ENCODE data around the gene PLCB3. TPM values are rescaled to one million over a fixed set of nuclear protein-coding genes. Genes with fewer than 3 reads are reported as not detected.

PLCB3 gene
- total and polyA plus RNA-seq, 2 donors (not counting 1 experiment from before 2014, with no cell fraction given) = 17.2 to 37.2 TPM

DNA sequence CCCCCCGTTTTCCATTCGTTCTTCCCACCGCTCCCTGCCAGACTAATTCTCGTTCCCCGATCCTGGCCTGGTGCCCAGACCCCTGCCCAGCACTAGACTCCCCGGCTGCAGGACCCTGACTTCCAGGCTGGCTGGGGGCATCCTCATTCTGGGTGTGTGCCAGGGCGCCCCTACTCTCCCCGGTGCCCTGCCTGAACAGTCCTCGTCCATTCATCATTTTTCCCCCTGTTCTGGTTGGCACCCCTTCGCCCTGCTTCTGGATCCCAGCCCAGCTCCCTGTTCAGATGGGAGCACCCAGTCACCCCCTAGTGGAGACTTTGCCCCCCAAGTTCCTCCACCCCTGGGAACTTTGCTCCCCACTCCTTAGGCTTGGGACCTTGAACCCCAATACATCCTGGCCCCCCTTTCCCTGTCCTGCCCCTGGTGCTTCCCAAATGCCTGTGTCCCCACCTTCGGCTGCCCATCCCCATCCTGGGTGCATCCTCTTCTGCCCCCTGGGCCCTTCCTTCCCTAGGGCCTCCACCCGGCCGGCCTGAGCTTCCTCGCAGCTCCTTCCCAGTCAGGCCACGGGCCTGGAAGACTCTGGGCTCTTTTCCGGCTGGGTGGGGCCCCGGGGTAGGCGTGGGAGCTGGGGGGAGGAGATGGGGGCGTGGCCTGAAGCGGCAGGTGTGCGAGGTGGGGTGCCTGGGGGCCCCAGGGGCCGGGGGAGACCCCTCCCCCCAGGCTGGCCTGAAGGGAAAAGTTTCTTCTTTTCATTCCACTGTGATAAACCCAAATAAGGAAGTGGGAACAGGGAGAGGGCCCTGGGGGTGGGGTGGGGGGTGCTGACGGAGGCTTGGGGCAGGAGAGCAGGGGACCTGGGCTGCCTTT lies 908 bp downstream of the PLCB3 start:
- peak overlapping the region; percentile 76 for H3K9ac ChIP-seq (ENCODE audit: insufficient read depth, low read length)
- peak; percentile 25 for DNase-seq (ENCODE audit: low read depth in 2 of 2)
- H3K4me1 ChIP-seq (ENCODE audit: control insufficient read depth, extremely low read depth, insufficient read depth, low read length) = peaks cover 8% of the 10 kb centered on the region
- peak overlapping the region; percentile 63 for H3K27ac ChIP-seq (ENCODE audit: insufficient read depth, low read length)
- H3K4me2 ChIP-seq (ENCODE audit: extremely low read depth, insufficient read depth, low read length) = peak overlapping the region; percentile 92
- no peaks in the 10 kb centered on the region for H3K27me3 ChIP-seq (ENCODE audit: control insufficient read depth, insufficient read depth, low read length)
- H3K9me3 ChIP-seq (ENCODE audit: control insufficient read depth, insufficient read depth, low read depth, low read length) = no peaks in the 10 kb centered on the region
- no peak overlapping the region for H2AFZ ChIP-seq (ENCODE audit: low read length)
- peaks cover 24% of the 10 kb centered on the region for H3K79me2 ChIP-seq (ENCODE audit: control insufficient read depth, insufficient read depth, low read length)
- H3K4me3 ChIP-seq (replicated peaks in 1 of 4; ENCODE audit: control extremely low read depth in 1 of 4, insufficient read depth in 1 of 4, low read depth in 3 of 4, low read length in 4 of 4) = peak overlapping the region; percentile 79 to 98 (median 88)
- no peaks in the 10 kb centered on the region for H4K20me1 ChIP-seq (ENCODE audit: control insufficient read depth, extremely low read depth, insufficient read depth, low read length)
- TF ChIP-seq, protein P1, sequence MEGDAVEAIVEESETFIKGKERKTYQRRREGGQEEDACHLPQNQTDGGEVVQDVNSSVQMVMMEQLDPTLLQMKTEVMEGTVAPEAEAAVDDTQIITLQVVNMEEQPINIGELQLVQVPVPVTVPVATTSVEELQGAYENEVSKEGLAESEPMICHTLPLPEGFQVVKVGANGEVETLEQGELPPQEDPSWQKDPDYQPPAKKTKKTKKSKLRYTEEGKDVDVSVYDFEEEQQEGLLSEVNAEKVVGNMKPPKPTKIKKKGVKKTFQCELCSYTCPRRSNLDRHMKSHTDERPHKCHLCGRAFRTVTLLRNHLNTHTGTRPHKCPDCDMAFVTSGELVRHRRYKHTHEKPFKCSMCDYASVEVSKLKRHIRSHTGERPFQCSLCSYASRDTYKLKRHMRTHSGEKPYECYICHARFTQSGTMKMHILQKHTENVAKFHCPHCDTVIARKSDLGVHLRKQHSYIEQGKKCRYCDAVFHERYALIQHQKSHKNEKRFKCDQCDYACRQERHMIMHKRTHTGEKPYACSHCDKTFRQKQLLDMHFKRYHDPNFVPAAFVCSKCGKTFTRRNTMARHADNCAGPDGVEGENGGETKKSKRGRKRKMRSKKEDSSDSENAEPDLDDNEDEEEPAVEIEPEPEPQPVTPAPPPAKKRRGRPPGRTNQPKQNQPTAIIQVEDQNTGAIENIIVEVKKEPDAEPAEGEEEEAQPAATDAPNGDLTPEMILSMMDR (conservative IDR thresholded peaks at IDR 0.05 in 1 of 2, IDR thresholded peaks at IDR 0.05 in 1 of 2; ENCODE audit: low read depth in 1 of 2, low read length in 2 of 2) = peak; percentile 42 to 44
- no peak for TF ChIP-seq EZH2 (IDR thresholded peaks at IDR 0.05; ENCODE audit: low read length, missing control alignments)
- peaks cover 14% of the 10 kb centered on the region for H3K36me3 ChIP-seq (ENCODE audit: control insufficient read depth, insufficient read depth, low read length)

DNA sequence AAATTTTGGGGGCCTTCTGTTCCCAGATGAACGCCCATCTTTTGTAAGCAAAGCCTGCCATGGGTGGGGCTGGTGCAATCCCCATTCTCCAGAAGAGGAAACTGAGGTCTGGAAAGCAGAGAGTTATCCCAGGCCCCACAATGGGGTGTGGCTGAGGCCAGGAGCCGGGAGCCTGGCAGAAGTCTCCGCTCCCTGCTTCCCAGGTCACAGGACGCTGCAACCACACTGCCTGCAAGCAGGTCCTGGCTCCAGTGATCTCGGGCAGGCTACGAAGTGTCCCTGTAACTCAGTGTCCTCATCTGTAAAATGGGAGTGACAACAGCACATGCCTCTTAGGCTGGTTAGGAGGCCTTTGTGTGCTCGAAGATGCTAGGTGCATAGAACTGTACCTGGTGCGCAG lies 1.7 kb downstream of the PLCB3 start:
- Histone ChIP-seq H3K36me3 (ENCODE audit: control insufficient read depth, insufficient read depth, low read length) (peaks cover 14% of the 10 kb centered on the region), H3K4me1 (ENCODE audit: control insufficient read depth, extremely low read depth, insufficient read depth, low read length) (peaks cover 5% of the 10 kb centered on the region), H4K20me1 (ENCODE audit: control insufficient read depth, extremely low read depth, insufficient read depth, low read length) (no peaks in the 10 kb centered on the region), H3K27ac (ENCODE audit: insufficient read depth, low read length) (no peak overlapping the region), H3K4me3 (replicated peaks in 1 of 4; ENCODE audit: control extremely low read depth in 1 of 4, insufficient read depth in 1 of 4, low read depth in 3 of 4, low read length in 4 of 4) (peak overlapping the region; percentile 7 to 98 (median 54)), H3K79me2 (ENCODE audit: control insufficient read depth, insufficient read depth, low read length) (peaks cover 24% of the 10 kb centered on the region), H2AFZ (ENCODE audit: low read length) (no peak overlapping the region), H3K4me2 (ENCODE audit: extremely low read depth, insufficient read depth, low read length) (peak overlapping the region; percentile 68), H3K9ac (ENCODE audit: insufficient read depth, low read length) (no peak overlapping the region), H3K9me3 (ENCODE audit: control insufficient read depth, insufficient read depth, low read depth, low read length) (no peaks in the 10 kb centered on the region), H3K27me3 (ENCODE audit: control insufficient read depth, insufficient read depth, low read length) (no peaks in the 10 kb centered on the region)
- no peak for DNase-seq (ENCODE audit: low read depth in 2 of 2)
- no peak for TF ChIP-seq EZH2 (IDR thresholded peaks at IDR 0.05; ENCODE audit: low read length, missing control alignments)
- TF ChIP-seq, protein P1 (conservative IDR thresholded peaks at IDR 0.05 in 1 of 2, IDR thresholded peaks at IDR 0.05 in 1 of 2; ENCODE audit: low read depth in 1 of 2, low read length in 2 of 2) = no peak

DNA sequence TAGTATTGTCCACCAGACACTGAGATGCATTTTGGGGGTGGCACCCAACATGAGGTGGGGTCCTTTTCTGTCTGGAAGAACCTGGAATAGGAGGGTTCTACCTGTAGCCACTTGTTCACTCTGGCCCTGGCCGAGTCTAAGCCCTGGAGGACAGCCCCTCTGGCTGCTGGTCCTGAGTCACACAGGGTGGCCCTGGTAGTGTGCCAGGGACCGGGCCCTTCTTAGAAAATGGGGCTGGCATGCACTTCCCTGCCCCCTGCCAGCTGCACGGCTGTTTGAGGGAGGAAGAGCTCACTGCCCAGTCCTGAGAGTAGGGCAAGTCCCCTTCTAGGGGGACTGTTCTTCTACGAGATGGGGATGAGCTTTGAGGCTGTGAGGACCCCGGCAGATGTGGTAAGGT lies 2.2 kb downstream of the PLCB3 start:
- Histone ChIP-seq H3K9me3 (ENCODE audit: control insufficient read depth, insufficient read depth, low read depth, low read length) (no peaks in the 10 kb centered on the region), H4K20me1 (ENCODE audit: control insufficient read depth, extremely low read depth, insufficient read depth, low read length) (no peaks in the 10 kb centered on the region), H3K9ac (ENCODE audit: insufficient read depth, low read length) (no peak overlapping the region), H3K4me2 (ENCODE audit: extremely low read depth, insufficient read depth, low read length) (no peak overlapping the region), H3K36me3 (ENCODE audit: control insufficient read depth, insufficient read depth, low read length) (peaks cover 17% of the 10 kb centered on the region), H3K27me3 (ENCODE audit: control insufficient read depth, insufficient read depth, low read length) (no peaks in the 10 kb centered on the region), H3K27ac (ENCODE audit: insufficient read depth, low read length) (no peak overlapping the region), H2AFZ (ENCODE audit: low read length) (no peak overlapping the region), H3K79me2 (ENCODE audit: control insufficient read depth, insufficient read depth, low read length) (peaks cover 24% of the 10 kb centered on the region), H3K4me1 (ENCODE audit: control insufficient read depth, extremely low read depth, insufficient read depth, low read length) (peaks cover 5% of the 10 kb centered on the region), H3K4me3 (replicated peaks in 1 of 4; ENCODE audit: control extremely low read depth in 1 of 4, insufficient read depth in 1 of 4, low read depth in 3 of 4, low read length in 4 of 4) (peak overlapping the region in 1 of 4 experiments; percentile 87)
- DNase-seq (ENCODE audit: low read depth in 2 of 2) = no peak
- TF ChIP-seq, protein P1 (conservative IDR thresholded peaks at IDR 0.05 in 1 of 2, IDR thresholded peaks at IDR 0.05 in 1 of 2; ENCODE audit: low read depth in 1 of 2, low read length in 2 of 2) = no peak
- TF ChIP-seq EZH2 (IDR thresholded peaks at IDR 0.05; ENCODE audit: low read length, missing control alignments) = no peak

Data from fibroblast of lung (primary cell).